Activated CD8-positive, alpha-beta T cell treated with anti-CD3 and anti-CD28 coated beads, Interleukin-2, amount 10 ng/mL, durations not matched to agents 7 days and 5 days (primary cell): ENCODE results near the gene TP53I13. TPM values are rescaled to one million over a fixed set of nuclear protein-coding genes. Genes with fewer than 3 reads are reported as not detected.
A peak's percentile ranks its signal among the peaks of the same experiment; 100 is the strongest.

Experiments
- ATAC-seq: fragments of 150-1000 bp; cut with Tn5 transposase; one replicate; pipeline ENCODE4 v1.10.0; 2021; ENCODE audit warnings: moderate library complexity
- CTCF ChIA-PET: fragments of 350-600 bp; sonication (Branson Sonifier 250); formaldehyde crosslinking; loops from one replicate; lab custom pipeline; 2021; ENCODE audit warnings: antibody characterized with exemption; lab: Charles Lee
- POLR2A ChIA-PET: fragments of 350-600 bp; sonication (Branson Sonifier 250); formaldehyde crosslinking; loops from one replicate; lab custom pipeline; 2021; ENCODE audit warnings: antibody characterized with exemption; lab: Charles Lee
- DNase-seq: peaks from one replicate; pipeline ENCODE4 v3.0.0-alpha.2; 2020
- H3K27ac Mint-ChIP-seq: one replicate; pipeline ENCODE4 v1.8.0; 2021; ENCODE audit warnings: mild to moderate bottlenecking, mixed read lengths
- H3K27me3 Mint-ChIP-seq: one replicate; pipeline ENCODE4 v1.8.0; 2021; ENCODE audit warnings: low read depth, mixed read lengths
- H3K36me3 Mint-ChIP-seq: one replicate; pipeline ENCODE4 v1.8.0; 2021; ENCODE audit warnings: low read depth, mixed read lengths
- H3K4me1 Mint-ChIP-seq: one replicate; pipeline ENCODE4 v1.8.0; 2021; ENCODE audit warnings: low read depth, mixed read lengths
- H3K4me3 Mint-ChIP-seq: one replicate; pipeline ENCODE4 v1.8.0; 2021; ENCODE audit warnings: mild to moderate bottlenecking, mixed read lengths
- H3K9me3 Mint-ChIP-seq: one replicate; pipeline ENCODE4 v1.8.0; 2022; ENCODE audit warnings: mixed read lengths; ENCODE audit not compliant: insufficient read depth
- total RNA-seq, 2 experiments: library from RNA; stranded (reverse); gene quantifications; one replicate each; pipeline ENCODE4 v1.2.3, GENCODE V29; 2021

The TP53I13 gene
- total RNA-seq, 2 experiments from 2014 or later: 96.7 to 97.9 TPM

- CTCF ChIA-PET: interaction anchor here (1.5 to 7.7 kb wide), 3 partner anchors 19 to 159 kb away, joined by 6 to 99 read pairs (median 19); partner anchors contain the start of genes ABHD15 and TP53I13
- ATAC-seq (no peak), DNase-seq (no peak)
- Mint-ChIP-seq H3K27me3 (peaks cover 3% of the 10 kb centered on the region), H3K36me3 (peaks cover 3% of the 10 kb centered on the region), H3K9me3 (no peaks in the 10 kb centered on the region), H3K4me1 (peaks cover 74% of the 10 kb centered on the region), H3K4me3 (no peak overlapping the region), H3K27ac (no peak overlapping the region)
- POLR2A ChIA-PET: interaction anchor here (0.9 kb wide), 2 partner anchors 9 to 51 kb away, joined by 3 read pairs; no protein-coding TSS in a partner anchor
These were observed 51.8 kb downstream of the TP53I13 start for GRCh38 chr17:29620271-29620670.

- DNase-seq: no peak
- ChIA-PET POLR2A (interaction anchor here (0.6 to 0.9 kb wide), 2 partner anchors 52 to 750 kb away, joined by 3 to 4 read pairs; no protein-coding TSS in a partner anchor), CTCF (interaction anchor here (0.9 to 3.9 kb wide), 4 partner anchors 18 to 310 kb away, joined by 3 to 19 read pairs (median 4); no protein-coding TSS in a partner anchor)
- H3K36me3 Mint-ChIP-seq: peaks cover 10% of the 10 kb centered on the region
- no peaks in the 10 kb centered on the region for H3K9me3 Mint-ChIP-seq
- peaks cover 3% of the 10 kb centered on the region for H3K27me3 Mint-ChIP-seq
- ATAC-seq: no peak
- H3K4me3 Mint-ChIP-seq: peak overlapping the region; percentile 15
- peaks cover 76% of the 10 kb centered on the region for H3K4me1 Mint-ChIP-seq
- H3K27ac Mint-ChIP-seq: no peak overlapping the region
These were observed 52.4 kb downstream of the TP53I13 start for GRCh38 chr17:29620779-29621500.

- H3K4me1 Mint-ChIP-seq: peaks cover 68% of the 10 kb centered on the region
These were observed 53.3 kb downstream of the TP53I13 start for GRCh38 chr17:29621751-29622194.

More at GRCh38 chr17:29621751-29622194, 53.3 kb downstream of the TP53I13 start:
- Mint-ChIP-seq H3K36me3 (peaks cover 16% of the 10 kb centered on the region), H3K4me3 (peak overlapping the region; percentile 78), H3K27ac (no peak overlapping the region), H3K9me3 (no peaks in the 10 kb centered on the region), H3K27me3 (peaks cover 3% of the 10 kb centered on the region)
- ATAC-seq (no peak), DNase-seq (no peak)
- POLR2A ChIA-PET: no interaction called here
- CTCF ChIA-PET: interaction anchor here (0.9 to 3.9 kb wide), 4 partner anchors 8 to 309 kb away, joined by 3 to 19 read pairs (median 6); no protein-coding TSS in a partner anchor

Other genes with a start within 250 kb of the TP53I13 start
- 10 to 100 TPM; 51.7 to 53.0 TPM for gene TAOK1, start 178.3 kb upstream of the TP53I13 start, total RNA-seq
- gene ABHD15, start 1.7 kb upstream of the TP53I13 start, total RNA-seq: 10 to 100 TPM; 21.1 to 21.7 TPM
- gene GIT1, start 20.9 kb downstream of the TP53I13 start, total RNA-seq: 10 to 100 TPM; 72.7 to 75.1 TPM
- gene ANKRD13B, start 24.4 kb downstream of the TP53I13 start, total RNA-seq: 10 to 100 TPM; 11.2 to 12.5 TPM
- gene CORO6, start 54.2 kb downstream of the TP53I13 start, total RNA-seq: 1 to 10 TPM; 6.2 to 6.3 TPM